Endothelial cell of umbilical vein (primary cell): Measurements from ENCODE around the gene TLR9. TPM values are rescaled to one million over a fixed set of nuclear protein-coding genes. Genes with fewer than 3 reads are reported as not detected.

ENCODE experiments used
- BruUV-seq: library from RNA; stranded (reverse); fragments of 400-500 nt; replicated peaks from 2 replicates; lab custom pipeline; 2021; lab: Mats Ljungman, UMichigan
- CTCF ChIA-PET: fragments of 300-600, 350-600 bp; sonication (Branson Sonifier 250); formaldehyde crosslinking; loops from one replicate; lab custom pipeline; 2021; ENCODE audit warnings: antibody characterized with exemption, inconsistent platforms; lab: Charles Lee
- POLR2A ChIA-PET: fragments of 300-600, 350-600 bp; sonication (Branson Sonifier 250); formaldehyde crosslinking; loops from one replicate; lab custom pipeline; 2021; ENCODE audit warnings: antibody characterized with exemption, inconsistent platforms; lab: Charles Lee
- DNase-seq: peaks from one replicate; pipeline ENCODE4 v3.0.0-alpha.2; 2011; ENCODE audit warnings: low read depth, low spot score
- FAIRE-seq: peaks from 2 replicates; lab custom pipeline; 2011; peaks lifted over from hg19 to GRCh38; lab: Jason Lieb, UNC
- H2AFZ ChIP-seq: 2 replicates; pipeline ENCODE4 v1.6.0; 2012; ENCODE audit warnings: low read depth, low read length, control low read depth, inconsistent platforms
- H3K27ac ChIP-seq: 2 replicates; pipeline ENCODE4 v1.5.1; 2011; ENCODE audit warnings: low read depth, mild to moderate bottlenecking, control low read depth, low read length, moderate library complexity; ENCODE audit not compliant: insufficient read depth
- H3K27me3 ChIP-seq, 2 experiments: 2 replicates each; pipeline versions ENCODE4 v1.6.0 to v1.6.1; 2011; ENCODE audit warnings: low read length in 2 of 2, mixed read lengths in 1 of 2; ENCODE audit not compliant: control insufficient read depth in 2 of 2, insufficient read depth in 2 of 2
- H3K36me3 ChIP-seq, 2 experiments: 2 replicates in 1 of 2; 3 replicates in 1 of 2; pipeline ENCODE4 v1.5.1; 2011; ENCODE audit warnings: low read length in 2 of 2, mild to moderate bottlenecking in 1 of 2, moderate library complexity in 1 of 2; ENCODE audit not compliant: control insufficient read depth in 2 of 2, insufficient read depth in 2 of 2; ENCODE audit errors: extremely low read depth in 1 of 2
- H3K4me1 ChIP-seq: 3 replicates; pipeline ENCODE4 v1.5.1; 2011; ENCODE audit warnings: mild to moderate bottlenecking, low read length; ENCODE audit not compliant: control insufficient read depth, insufficient read depth; ENCODE audit errors: extremely low read depth
- H3K4me2 ChIP-seq: 2 replicates; pipeline ENCODE4 v1.6.1; 2011; ENCODE audit warnings: low read length, control low read depth, mixed read lengths; ENCODE audit not compliant: insufficient read depth
- H3K4me3 ChIP-seq, 3 experiments: fragments of 200-600 bp in 1 of 3; sonication (generic), shearing (Covaris generic) in 1 of 3; replicated peaks in 1 of 3; 2 replicates each; pipeline ENCODE4 v1.5.1; 2011 to 2016; ENCODE audit warnings: control low read depth in 3 of 3, low read length in 3 of 3, mild to moderate bottlenecking in 2 of 3, inconsistent platforms in 1 of 3, low read depth in 1 of 3, moderate library complexity in 1 of 3; ENCODE audit not compliant: insufficient read depth in 1 of 3
- H3K79me2 ChIP-seq: 2 replicates; pipeline ENCODE4 v1.6.0; 2012; ENCODE audit warnings: low read length, inconsistent platforms; ENCODE audit not compliant: control insufficient read depth, insufficient read depth
- H3K9ac ChIP-seq: replicated peaks from 2 replicates; pipeline ENCODE3; 2011; ENCODE audit warnings: low read length, control low read depth; ENCODE audit not compliant: insufficient read depth; ENCODE audit errors: extremely low read depth
- H3K9me1 ChIP-seq: replicated peaks from 3 replicates; pipeline ENCODE4 v1.6.0; 2011; ENCODE audit warnings: mild to moderate bottlenecking, low read length; ENCODE audit not compliant: control insufficient read depth, insufficient read depth; ENCODE audit errors: extremely low read depth
- H3K9me3 ChIP-seq: replicated peaks from 2 replicates; pipeline ENCODE4 v1.5.1; 2012; ENCODE audit warnings: low read length, inconsistent platforms; ENCODE audit not compliant: control insufficient read depth, insufficient read depth
- H4K20me1 ChIP-seq: replicated peaks from 2 replicates; pipeline ENCODE3; 2011; ENCODE audit warnings: mild to moderate bottlenecking, low read length; ENCODE audit not compliant: control insufficient read depth, insufficient read depth; ENCODE audit errors: extremely low read depth
- CTCF ChIP-seq, 2 donors: IDR thresholded peaks; 1 replicate in 1 of 2; 2 replicates in 1 of 2; pipeline ENCODE4 v1.5.1; 2011; ENCODE audit warnings: low read length in 2 of 2, mild to moderate bottlenecking in 2 of 2, moderate library complexity in 2 of 2, control low read depth in 1 of 2, inconsistent platforms in 1 of 2, low read depth in 1 of 2; ENCODE audit not compliant: insufficient read depth in 1 of 2; ENCODE audit errors: extremely low read depth in 1 of 2
- EZH2 ChIP-seq: IDR thresholded peaks from 2 replicates; pipeline ENCODE4 v1.6.1; 2012; ENCODE audit warnings: borderline replicate concordance, low read depth, mild to moderate bottlenecking, moderate library complexity, low read length, inconsistent platforms; ENCODE audit not compliant: severe bottlenecking
- FOS ChIP-seq: IDR thresholded peaks from 2 replicates; pipeline ENCODE4 v1.6.1; 2011; ENCODE audit warnings: mild to moderate bottlenecking, low read length, moderate library complexity, borderline replicate concordance; ENCODE audit not compliant: insufficient read depth
- GATA2 ChIP-seq: IDR thresholded peaks from 2 replicates; pipeline ENCODE4 v1.7.0; 2011; ENCODE audit warnings: low read depth, mild to moderate bottlenecking, moderate library complexity, mixed read lengths, low read length; ENCODE audit not compliant: insufficient read length, insufficient read depth
- JUN ChIP-seq: IDR thresholded peaks from 2 replicates; pipeline ENCODE4 v1.6.1; 2011; ENCODE audit warnings: borderline replicate concordance, low read depth; ENCODE audit not compliant: insufficient read length, insufficient read depth
- MAX ChIP-seq: IDR thresholded peaks from 2 replicates; pipeline ENCODE4 v1.6.1; 2011; ENCODE audit not compliant: insufficient read depth, insufficient read length
- MYC ChIP-seq: IDR thresholded peaks from one replicate; pipeline ENCODE4 v1.6.1; 2011; ENCODE audit warnings: mild to moderate bottlenecking, low read depth, low read length
- POLR2A ChIP-seq: IDR thresholded peaks from 2 replicates; pipeline ENCODE4 v1.6.1; 2012; ENCODE audit warnings: low read depth, mild to moderate bottlenecking, control low read depth, low read length
- POLR2AphosphoS5 ChIP-seq: IDR thresholded peaks from 2 replicates; pipeline ENCODE4 v1.6.1; 2012; ENCODE audit warnings: low read depth, mild to moderate bottlenecking, control low read depth, low read length, moderate library complexity; ENCODE audit not compliant: insufficient read depth
- dilution Hi-C: fragments of 300-500 bp; cut with MboI; formaldehyde crosslinking; loops from one replicate; pipeline ENCODE4 v1.15.0; 2019; ENCODE audit warnings: low sequenced_read_pairs; ENCODE audit not compliant: extremely low pct_ligation_motif_present
- intact Hi-C: fragments of 100-400 bp; cut with micrococcal nuclease; formaldehyde crosslinking; loops from one replicate; pipeline ENCODE4 v1.10.0; 2022
- polyA plus RNA-seq, 4 experiments: library from polyadenylated mRNA; depleted of rRNA in 3 of 4; stranded (reverse) in 3 of 4; unstranded in 1 of 4; fragments of >200 nt; gene quantifications; 2 replicates each; pipeline versions ENCODE4 v1.2.1 to v1.2.3, GENCODE V29; 2011 to 2012; ENCODE audit warnings: missing spikeins in 1 of 4
- total RNA-seq: library from RNA; stranded (reverse); gene quantifications from 2 replicates; pipeline ENCODE4 v1.2.3, GENCODE V29; 2021

TLR9 gene
- total and polyA plus RNA-seq, 2 donors (not counting 3 experiments of a cell fraction or from before 2014, with no cell fraction given), result not detected

GRCh38 chr3:52185837-52186236 is 39.6 kb downstream of the TLR9 start:
- BruUV-seq, result no TSS peak
- no peak overlapping the region for H3K27ac ChIP-seq
- H2AFZ ChIP-seq, result no peak overlapping the region
- no peaks in the 10 kb centered on the region for H4K20me1 ChIP-seq
- H3K79me2 ChIP-seq, result no peaks in the 10 kb centered on the region
- H3K9ac ChIP-seq, result no peak overlapping the region
- intact Hi-C loops (no loop called here), dilution Hi-C loops (no loop called here)
- POLR2A ChIA-PET, result no interaction called here
- TF ChIP-seq MYC (no peak), GATA2 (no peak), FOS (no peak), POLR2AphosphoS5 (no peak), CTCF (IDR thresholded peaks at IDR 0.05; ENCODE audit: extremely low read depth in 1 of 2, insufficient read depth in 1 of 2, low read depth in 1 of 2, low read length in 2 of 2) (no peak), MAX (no peak), POLR2A (no peak), JUN (no peak), EZH2 (no peak)
- CTCF ChIA-PET, result interaction anchor here (0.7 to 0.9 kb wide), 2 partner anchors 9 to 35 kb away, joined by 3 read pairs; no protein-coding TSS in a partner anchor
- no peaks in the 10 kb centered on the region for H3K36me3 ChIP-seq
- DNase-seq (no peak), FAIRE-seq (no peak)
- H3K4me3 ChIP-seq, result no peak overlapping the region
- H3K9me3 ChIP-seq, result no peaks in the 10 kb centered on the region
- H3K9me1 ChIP-seq, result no peaks in the 10 kb centered on the region
- no peaks in the 10 kb centered on the region for H3K4me1 ChIP-seq
- H3K27me3 ChIP-seq, result no peaks in the 10 kb centered on the region
- H3K4me2 ChIP-seq, result no peak overlapping the region
